Epithelial cell of proximal tubule (primary cell): ENCODE results near the gene LGALS9C. TPM values are rescaled to one million over a fixed set of nuclear protein-coding genes. Genes with fewer than 3 reads are reported as not detected.
"Not testable (repeated sequence)": the region's sequence is repeated elsewhere in the genome, so short reads cannot be mapped to it uniquely, and the experiment has no call there.

Experiments used
- DNase-seq: peaks from one replicate; pipeline ENCODE4 v3.0.0-alpha.2; 2011; ENCODE audit warnings: low read depth
- H3K4me3 ChIP-seq: 2 replicates; pipeline ENCODE4 v1.5.1; 2011; ENCODE audit warnings: low read depth, mild to moderate bottlenecking, low read length
- total RNA-seq: library from RNA; depleted of rRNA; stranded (reverse); fragments of >200 nt; gene quantifications from 2 replicates; pipeline ENCODE4 v1.2.3, GENCODE V29; 2015

LGALS9C gene
- total RNA-seq, 1 donor from 2014 or later: not detected

GRCh38 chr17:18503221-18503620, 26.6 kb downstream of the LGALS9C start:
- DNase-seq, H3K4me3 ChIP-seq: not testable (repeated sequence)

- DNase-seq, H3K4me3 ChIP-seq: not testable (repeated sequence)
Observed at GRCh38 chr17:18507729-18508128, 31.1 kb downstream of the LGALS9C start.

GRCh38 chr17:18508667-18509066, 32.1 kb downstream of the LGALS9C start:
- not testable (repeated sequence) for DNase-seq, H3K4me3 ChIP-seq

GRCh38 chr17:18521100-18521499, 44.5 kb downstream of the LGALS9C start:
- not testable (repeated sequence) for H3K4me3 ChIP-seq, DNase-seq

- H3K4me3 ChIP-seq, DNase-seq: not testable (repeated sequence)
Observed at GRCh38 chr17:18525015-18525414, 48.4 kb downstream of the LGALS9C start.

- not testable (repeated sequence) for H3K4me3 ChIP-seq, DNase-seq
Observed at GRCh38 chr17:18526168-18526800, 49.7 kb downstream of the LGALS9C start.

GRCh38 chr17:18527354-18527753, 50.8 kb downstream of the LGALS9C start:
- H3K4me3 ChIP-seq: not testable (repeated sequence)
- peak; percentile 18 for DNase-seq

- not testable (repeated sequence) for DNase-seq, H3K4me3 ChIP-seq
Observed at GRCh38 chr17:18528435-18528834, 51.8 kb downstream of the LGALS9C start.

- not testable (repeated sequence) for H3K4me3 ChIP-seq, DNase-seq
Observed at GRCh38 chr17:18528899-18529500, 52.4 kb downstream of the LGALS9C start.

GRCh38 chr17:18530405-18530804, 53.8 kb downstream of the LGALS9C start:
- DNase-seq, H3K4me3 ChIP-seq: not testable (repeated sequence)

GRCh38 chr17:18542234-18542633, 65.6 kb downstream of the LGALS9C start:
- not testable (repeated sequence) for DNase-seq

GRCh38 chr17:18542907-18543306, 66.3 kb downstream of the LGALS9C start:
- H3K4me3 ChIP-seq, DNase-seq: not testable (repeated sequence)

More at GRCh38 chr17:18542234-18542633, 65.6 kb downstream of the LGALS9C start:
- H3K4me3 ChIP-seq: not testable (repeated sequence)

Other genes with a start within 250 kb of the LGALS9C start
- gene FLII, start 218.1 kb upstream of the LGALS9C start, total RNA-seq: 425 and 531 TPM in 2 replicates
- 43.1 and 48.0 TPM in 2 replicates for gene MIEF2, start 216.1 kb upstream of the LGALS9C start, total RNA-seq
- gene TOP3A, start 161.8 kb upstream of the LGALS9C start, total RNA-seq: 31.0 and 49.2 TPM in 2 replicates
- gene SMCR8, start 161.5 kb upstream of the LGALS9C start, total RNA-seq: 9.5 and 11.1 TPM in 2 replicates
- 21.2 and 76.5 TPM in 2 replicates for gene SHMT1, start 113.2 kb upstream of the LGALS9C start, total RNA-seq
- gene EVPLL, start 99.0 kb upstream of the LGALS9C start, total RNA-seq: not detected in 2 replicates
- gene TBC1D28, start 167.6 kb downstream of the LGALS9C start, total RNA-seq: not detected in 2 replicates
- gene FOXO3B, start 205.5 kb downstream of the LGALS9C start, total RNA-seq: 6.0 and 8.5 TPM in 2 replicates